HepG2 (cell line): ENCODE data around the gene NCOA7. TPM values are rescaled to one million over a fixed set of nuclear protein-coding genes. Genes with fewer than 3 reads are reported as not detected.

ENCODE experiments used
- FOXA1 ChIP-seq, 2 experiments: fragments of 450-650 bp in 1 of 2; sonication (generic) in 1 of 2; formaldehyde crosslinking in 1 of 2; IDR thresholded peaks; 2 replicates each; pipeline versions ENCODE4 v1.4.0 to v1.6.1; 2016 to 2020; ENCODE audit warnings: missing genetic modification reagents in 1 of 2
- HDAC2 ChIP-seq: sonication (generic); formaldehyde crosslinking; IDR thresholded peaks from 2 replicates; pipeline ENCODE4 v1.4.0; 2020; ENCODE audit warnings: missing genetic modification reagents
- KAT8 ChIP-seq: IDR thresholded peaks from 2 replicates; pipeline ENCODE4 v1.6.1; 2016; ENCODE audit warnings: missing genetic modification reagents, missing compliant biosample characterization
- KDM1A ChIP-seq: IDR thresholded peaks from 2 replicates; pipeline ENCODE4 v1.6.1; 2016; ENCODE audit warnings: missing compliant biosample characterization
- KDM6A ChIP-seq: IDR thresholded peaks from 2 replicates; pipeline ENCODE4 v1.6.1; 2016; ENCODE audit warnings: low read depth
- MED1 ChIP-seq: sonication (generic); formaldehyde crosslinking; IDR thresholded peaks from 2 replicates; pipeline ENCODE4 v1.4.0; 2020; ENCODE audit warnings: missing genetic modification reagents
- MYC ChIP-seq: sonication (generic); formaldehyde crosslinking; IDR thresholded peaks from 2 replicates; pipeline ENCODE4 v1.9.0; 2021; ENCODE audit warnings: missing genetic modification reagents, borderline replicate concordance
- SNAI1 ChIP-seq: sonication (generic); formaldehyde crosslinking; IDR thresholded peaks from 2 replicates; pipeline ENCODE4 v1.5.0; 2020; ENCODE audit warnings: mild to moderate bottlenecking, missing genetic modification reagents, borderline replicate concordance
- SOX13 ChIP-seq, 3 experiments: fragments of 450-650 bp in 1 of 3; sonication (generic) in 1 of 3; formaldehyde crosslinking in 1 of 3; IDR thresholded peaks in 2 of 3; conservative IDR thresholded peaks in 1 of 3; 2 replicates each; pipeline versions ENCODE4 v1.5.0 to v1.6.1; 2016 to 2020; ENCODE audit warnings: antibody characterized with exemption in 1 of 3, mild to moderate bottlenecking in 1 of 3, missing compliant biosample characterization in 1 of 3, missing genetic modification reagents in 1 of 3, moderate library complexity in 1 of 3
- TBX2 ChIP-seq: sonication (generic); formaldehyde crosslinking; IDR thresholded peaks from 2 replicates; pipeline ENCODE4 v1.5.0; 2020; ENCODE audit warnings: missing genetic modification reagents, mild to moderate bottlenecking, borderline replicate concordance
- TBX3 ChIP-seq: fragments of 450-650 bp; IDR thresholded peaks from 2 replicates; pipeline ENCODE4 v1.6.1; 2017; ENCODE audit warnings: antibody characterized with exemption, mild to moderate bottlenecking, inconsistent platforms, borderline replicate concordance
- TCF7 ChIP-seq: sonication (generic); IDR thresholded peaks from 2 replicates; pipeline ENCODE4 v1.6.1; 2016; ENCODE audit warnings: antibody characterized with exemption, low read depth
- TEAD3 ChIP-seq: optimal IDR thresholded peaks from 2 replicates; pipeline ENCODE3; 2016; ENCODE audit warnings: borderline replicate concordance
- TP53 ChIP-seq: sonication (generic); formaldehyde crosslinking; conservative IDR thresholded peaks from 2 replicates; pipeline ENCODE4 v1.4.0; 2020; ENCODE audit warnings: missing genetic modification reagents
- ZNF225 ChIP-seq: sonication (generic); formaldehyde crosslinking; IDR thresholded peaks from 2 replicates; pipeline ENCODE4 v1.4.0; 2020; ENCODE audit warnings: mild to moderate bottlenecking, missing genetic modification reagents
- ZNF230 ChIP-seq: sonication (generic); formaldehyde crosslinking; IDR thresholded peaks from 2 replicates; pipeline ENCODE4 v1.4.0; 2020; ENCODE audit warnings: mild to moderate bottlenecking, missing genetic modification reagents
- ZNF530 ChIP-seq: sonication (generic); formaldehyde crosslinking; IDR thresholded peaks from 2 replicates; pipeline ENCODE4 v1.5.0; 2020; ENCODE audit warnings: low read depth, mild to moderate bottlenecking, missing genetic modification reagents
- ZNF792 ChIP-seq: IDR thresholded peaks from 2 replicates; pipeline ENCODE4 v1.6.1; 2016
- polyA plus RNA-seq, 8 experiments: library from polyadenylated mRNA; depleted of rRNA in 3 of 8; stranded (reverse) in 7 of 8; unstranded in 1 of 8; fragments of >200 nt; fragmentation: Illumina TruSeq in 4 of 8; extraction: Trizol in 4 of 8; gene quantifications; 2 replicates each; pipeline versions ENCODE4 v1.2.1 to v1.2.3, GENCODE V29; 2011 to 2016; ENCODE audit warnings: low read depth in 4 of 8, missing spikeins in 1 of 8, mixed read lengths in 1 of 8; ENCODE audit not compliant: insufficient read depth in 1 of 8
- total RNA-seq, 5 experiments: library from RNA; depleted of rRNA; stranded (reverse); fragments of >200 nt; fragmentation: Illumina TruSeq; extraction: Trizol; gene quantifications; 2 replicates each; pipeline ENCODE4 v1.2.3, GENCODE V29; 2016; ENCODE audit warnings: low read depth in 1 of 5
- TF ChIP-seq, protein P1 (sequence below): sonication (generic); formaldehyde crosslinking; IDR thresholded peaks from 2 replicates; pipeline ENCODE4 v1.4.0; 2020; ENCODE audit warnings: missing genetic modification reagents
- TF ChIP-seq, protein P2 (sequence below): sonication (generic); formaldehyde crosslinking; IDR thresholded peaks from 2 replicates; pipeline ENCODE4 v1.4.0; 2020; ENCODE audit warnings: mild to moderate bottlenecking, missing genetic modification reagents
- TF ChIP-seq, protein P3 (sequence below): IDR thresholded peaks from 2 replicates; pipeline ENCODE4 v1.6.1; 2016; ENCODE audit warnings: low read depth
- TF ChIP-seq, protein P4 (sequence below): IDR thresholded peaks from 2 replicates; pipeline ENCODE4 v1.6.1; 2016
- TF ChIP-seq, protein P5 (sequence below): sonication (generic); formaldehyde crosslinking; conservative IDR thresholded peaks from 2 replicates; pipeline ENCODE4 v1.4.0; 2020; ENCODE audit warnings: missing genetic modification reagents

The NCOA7 gene
- total and polyA plus RNA-seq, 2 of the 13 experiments (the other 11 are each of a cell fraction or from before 2014, with no cell fraction given): 13.6 to 20.8 TPM

- TF ChIP-seq, protein P1, sequence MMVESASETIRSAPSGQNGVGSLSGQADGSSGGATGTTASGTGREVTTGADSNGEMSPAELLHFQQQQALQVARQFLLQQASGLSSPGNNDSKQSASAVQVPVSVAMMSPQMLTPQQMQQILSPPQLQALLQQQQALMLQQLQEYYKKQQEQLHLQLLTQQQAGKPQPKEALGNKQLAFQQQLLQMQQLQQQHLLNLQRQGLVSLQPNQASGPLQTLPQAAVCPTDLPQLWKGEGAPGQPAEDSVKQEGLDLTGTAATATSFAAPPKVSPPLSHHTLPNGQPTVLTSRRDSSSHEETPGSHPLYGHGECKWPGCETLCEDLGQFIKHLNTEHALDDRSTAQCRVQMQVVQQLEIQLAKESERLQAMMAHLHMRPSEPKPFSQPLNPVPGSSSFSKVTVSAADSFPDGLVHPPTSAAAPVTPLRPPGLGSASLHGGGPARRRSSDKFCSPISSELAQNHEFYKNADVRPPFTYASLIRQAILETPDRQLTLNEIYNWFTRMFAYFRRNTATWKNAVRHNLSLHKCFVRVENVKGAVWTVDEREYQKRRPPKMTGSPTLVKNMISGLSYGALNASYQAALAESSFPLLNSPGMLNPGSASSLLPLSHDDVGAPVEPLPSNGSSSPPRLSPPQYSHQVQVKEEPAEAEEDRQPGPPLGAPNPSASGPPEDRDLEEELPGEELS (CRISPR knock-in tag): peak; percentile 49
- peak; percentile 53; the same call in 1 of the 2 replicates for TF ChIP-seq MED1 (CRISPR knock-in tag)
- peak; percentile 58 for TF ChIP-seq KDM6A
- 0 out of 2 replicates have a peak, but pooled peaks have one; percentile 44 for TF ChIP-seq ZNF792
- 0 out of 2 replicates have a peak, but pooled peaks have one; percentile 30 for TF ChIP-seq SNAI1 (CRISPR knock-in tag)
- TF ChIP-seq MYC (CRISPR knock-in tag): peak; percentile 71; the same call in 1 of the 2 replicates
- TF ChIP-seq TP53 (CRISPR knock-in tag): no peak
- no peak for TF ChIP-seq FOXA1 (IDR thresholded peaks at IDR 0.05)
- TF ChIP-seq FOXA1 (CRISPR knock-in tag; IDR thresholded peaks at IDR 0.05): peak; percentile 35; the same call in 1 of the 2 replicates
- TF ChIP-seq SOX13 (IDR thresholded peaks at IDR 0.05): no peak
- peak in 1 of 2 experiments; percentile 89; a peak in 2 of 4 replicates for TF ChIP-seq SOX13 (CRISPR knock-in tag; conservative IDR thresholded peaks at IDR 0.05 in 1 of 2, IDR thresholded peaks at IDR 0.05 in 1 of 2)
- TF ChIP-seq KAT8 (CRISPR knock-in tag): 0 out of 2 replicates have a peak, but pooled peaks have one; percentile 21
- TF ChIP-seq, protein P2, sequence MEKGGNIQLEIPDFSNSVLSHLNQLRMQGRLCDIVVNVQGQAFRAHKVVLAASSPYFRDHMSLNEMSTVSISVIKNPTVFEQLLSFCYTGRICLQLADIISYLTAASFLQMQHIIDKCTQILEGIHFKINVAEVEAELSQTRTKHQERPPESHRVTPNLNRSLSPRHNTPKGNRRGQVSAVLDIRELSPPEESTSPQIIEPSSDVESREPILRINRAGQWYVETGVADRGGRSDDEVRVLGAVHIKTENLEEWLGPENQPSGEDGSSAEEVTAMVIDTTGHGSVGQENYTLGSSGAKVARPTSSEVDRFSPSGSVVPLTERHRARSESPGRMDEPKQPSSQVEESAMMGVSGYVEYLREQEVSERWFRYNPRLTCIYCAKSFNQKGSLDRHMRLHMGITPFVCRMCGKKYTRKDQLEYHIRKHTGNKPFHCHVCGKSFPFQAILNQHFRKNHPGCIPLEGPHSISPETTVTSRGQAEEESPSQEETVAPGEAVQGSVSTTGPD (CRISPR knock-in tag): 0 out of 2 replicates have a peak, but pooled peaks have one; percentile 35
- no peak for TF ChIP-seq KDM1A
- TF ChIP-seq HDAC2 (CRISPR knock-in tag): peak; percentile 78; the same call in 1 of the 2 replicates
- TF ChIP-seq TEAD3: peak; percentile 63
- no peak for TF ChIP-seq ZNF530 (CRISPR knock-in tag)
- no peak for TF ChIP-seq ZNF225 (CRISPR knock-in tag)
- TF ChIP-seq, protein P3, sequence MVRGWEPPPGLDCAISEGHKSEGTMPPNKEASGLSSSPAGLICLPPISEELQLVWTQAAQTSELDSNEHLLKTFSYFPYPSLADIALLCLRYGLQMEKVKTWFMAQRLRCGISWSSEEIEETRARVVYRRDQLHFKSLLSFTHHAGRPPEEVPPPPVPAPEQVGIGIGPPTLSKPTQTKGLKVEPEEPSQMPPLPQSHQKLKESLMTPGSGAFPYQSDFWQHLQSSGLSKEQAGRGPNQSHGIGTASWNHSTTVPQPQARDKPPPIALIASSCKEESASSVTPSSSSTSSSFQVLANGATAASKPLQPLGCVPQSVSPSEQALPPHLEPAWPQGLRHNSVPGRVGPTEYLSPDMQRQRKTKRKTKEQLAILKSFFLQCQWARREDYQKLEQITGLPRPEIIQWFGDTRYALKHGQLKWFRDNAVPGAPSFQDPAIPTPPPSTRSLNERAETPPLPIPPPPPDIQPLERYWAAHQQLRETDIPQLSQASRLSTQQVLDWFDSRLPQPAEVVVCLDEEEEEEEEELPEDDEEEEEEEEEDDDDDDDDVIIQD (CRISPR knock-in tag): peak; percentile 79; the same call in 1 of the 2 replicates
- TF ChIP-seq, protein P4, sequence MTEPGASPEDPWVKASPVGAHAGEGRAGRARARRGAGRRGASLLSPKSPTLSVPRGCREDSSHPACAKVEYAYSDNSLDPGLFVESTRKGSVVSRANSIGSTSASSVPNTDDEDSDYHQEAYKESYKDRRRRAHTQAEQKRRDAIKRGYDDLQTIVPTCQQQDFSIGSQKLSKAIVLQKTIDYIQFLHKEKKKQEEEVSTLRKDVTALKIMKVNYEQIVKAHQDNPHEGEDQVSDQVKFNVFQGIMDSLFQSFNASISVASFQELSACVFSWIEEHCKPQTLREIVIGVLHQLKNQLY (CRISPR knock-in tag): peak; percentile 90
- TF ChIP-seq TBX2 (CRISPR knock-in tag): peak; percentile 80
- TF ChIP-seq TCF7: 0 out of 2 replicates have a peak, but pooled peaks have one; percentile 31
- TF ChIP-seq ZNF230 (CRISPR knock-in tag): 0 out of 2 replicates have a peak, but pooled peaks have one; percentile 24
- TF ChIP-seq, protein P5, sequence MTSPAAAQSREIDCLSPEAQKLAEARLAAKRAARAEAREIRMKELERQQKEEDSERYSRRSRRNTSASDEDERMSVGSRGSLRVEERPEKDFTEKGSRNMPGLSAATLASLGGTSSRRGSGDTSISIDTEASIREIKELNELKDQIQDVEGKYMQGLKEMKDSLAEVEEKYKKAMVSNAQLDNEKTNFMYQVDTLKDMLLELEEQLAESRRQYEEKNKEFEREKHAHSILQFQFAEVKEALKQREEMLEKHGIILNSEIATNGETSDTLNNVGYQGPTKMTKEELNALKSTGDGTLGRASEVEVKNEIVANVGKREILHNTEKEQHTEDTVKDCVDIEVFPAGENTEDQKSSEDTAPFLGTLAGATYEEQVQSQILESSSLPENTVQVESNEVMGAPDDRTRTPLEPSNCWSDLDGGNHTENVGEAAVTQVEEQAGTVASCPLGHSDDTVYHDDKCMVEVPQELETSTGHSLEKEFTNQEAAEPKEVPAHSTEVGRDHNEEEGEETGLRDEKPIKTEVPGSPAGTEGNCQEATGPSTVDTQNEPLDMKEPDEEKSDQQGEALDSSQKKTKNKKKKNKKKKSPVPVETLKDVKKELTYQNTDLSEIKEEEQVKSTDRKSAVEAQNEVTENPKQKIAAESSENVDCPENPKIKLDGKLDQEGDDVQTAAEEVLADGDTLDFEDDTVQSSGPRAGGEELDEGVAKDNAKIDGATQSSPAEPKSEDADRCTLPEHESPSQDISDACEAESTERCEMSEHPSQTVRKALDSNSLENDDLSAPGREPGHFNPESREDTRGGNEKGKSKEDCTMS (CRISPR knock-in tag): no peak
- TF ChIP-seq TBX3: peak; percentile 25; the same call in 1 of the 2 replicates
These were observed 31.1 kb downstream of the NCOA7 start (continued) for GRCh38 chr6:125821825-125822281.
